Stimulated activated CD4-positive, alpha-beta T cell treated with anti-CD3 and anti-CD28 coated beads, Interleukin-15, amount 100 ng/mL, for 24 hours (primary cell): ENCODE data around the gene MLH3.
A peak's percentile ranks its signal among the peaks of the same experiment; 100 is the strongest.

ENCODE experiments used
- DNase-seq: peaks from one replicate; pipeline ENCODE4 v3.0.0-alpha.2; 2020

MLH3 gene

GRCh38 chr14:74981833-74982232 is 69.4 kb downstream of the MLH3 start:
- no peak for DNase-seq

DNA sequence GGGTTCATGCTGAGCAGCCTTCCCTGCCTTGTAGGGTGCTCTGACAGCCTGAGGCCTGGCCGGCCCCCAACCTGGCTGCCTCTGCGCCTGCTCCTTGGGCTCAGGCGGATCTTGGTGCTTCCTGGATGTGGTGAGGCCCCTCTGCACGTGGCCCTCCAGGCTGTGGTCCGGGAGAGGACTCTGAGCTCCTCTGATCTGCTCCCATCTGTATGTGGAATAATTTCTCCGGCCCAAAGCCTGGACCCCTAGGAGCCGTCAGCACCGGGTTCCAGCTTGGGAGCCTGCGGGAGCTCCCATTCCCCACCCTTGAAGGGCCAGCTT is 69.8 kb downstream of the MLH3 start:
- DNase-seq: no peak

DNA sequence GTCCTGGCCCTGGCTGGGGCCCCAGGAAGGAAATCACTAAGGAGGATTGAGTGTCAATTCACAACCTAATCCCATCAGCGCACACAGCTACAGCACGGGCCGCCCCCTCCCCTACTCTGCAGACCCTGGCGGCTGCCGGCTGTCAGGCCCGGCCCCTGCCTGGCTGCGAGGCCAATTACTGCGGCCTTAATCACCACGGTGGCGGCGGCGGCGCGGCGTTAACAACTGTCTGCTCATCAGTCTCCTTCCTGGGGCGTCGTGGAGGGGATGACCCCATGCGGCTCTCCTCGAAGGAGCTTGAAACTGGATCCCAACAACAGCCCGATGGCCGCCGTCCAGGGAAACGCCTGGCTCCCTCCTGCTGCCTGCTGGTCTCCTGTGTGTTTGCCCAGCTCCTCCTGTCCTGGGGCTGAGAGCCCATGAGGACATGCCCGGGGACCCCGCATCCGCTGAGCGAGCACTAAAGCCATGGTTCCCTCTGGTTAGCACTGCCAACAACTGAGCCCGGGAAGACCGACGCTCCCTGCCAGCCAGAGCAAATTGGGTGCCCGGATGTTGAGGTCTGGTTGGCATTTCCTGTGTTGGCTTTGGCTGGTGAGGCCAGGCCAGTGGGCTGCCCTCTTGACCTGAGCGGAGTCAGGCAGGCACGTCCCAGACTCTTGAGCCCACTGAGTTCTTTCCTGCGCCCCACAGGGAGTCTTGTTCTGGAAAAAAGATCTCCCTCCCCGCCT is 70.4 kb downstream of the MLH3 start:
- no peak for DNase-seq

- no peak for DNase-seq
Measured at GRCh38 chr14:74980398-74980730, 70.9 kb downstream of the MLH3 start.

DNA sequence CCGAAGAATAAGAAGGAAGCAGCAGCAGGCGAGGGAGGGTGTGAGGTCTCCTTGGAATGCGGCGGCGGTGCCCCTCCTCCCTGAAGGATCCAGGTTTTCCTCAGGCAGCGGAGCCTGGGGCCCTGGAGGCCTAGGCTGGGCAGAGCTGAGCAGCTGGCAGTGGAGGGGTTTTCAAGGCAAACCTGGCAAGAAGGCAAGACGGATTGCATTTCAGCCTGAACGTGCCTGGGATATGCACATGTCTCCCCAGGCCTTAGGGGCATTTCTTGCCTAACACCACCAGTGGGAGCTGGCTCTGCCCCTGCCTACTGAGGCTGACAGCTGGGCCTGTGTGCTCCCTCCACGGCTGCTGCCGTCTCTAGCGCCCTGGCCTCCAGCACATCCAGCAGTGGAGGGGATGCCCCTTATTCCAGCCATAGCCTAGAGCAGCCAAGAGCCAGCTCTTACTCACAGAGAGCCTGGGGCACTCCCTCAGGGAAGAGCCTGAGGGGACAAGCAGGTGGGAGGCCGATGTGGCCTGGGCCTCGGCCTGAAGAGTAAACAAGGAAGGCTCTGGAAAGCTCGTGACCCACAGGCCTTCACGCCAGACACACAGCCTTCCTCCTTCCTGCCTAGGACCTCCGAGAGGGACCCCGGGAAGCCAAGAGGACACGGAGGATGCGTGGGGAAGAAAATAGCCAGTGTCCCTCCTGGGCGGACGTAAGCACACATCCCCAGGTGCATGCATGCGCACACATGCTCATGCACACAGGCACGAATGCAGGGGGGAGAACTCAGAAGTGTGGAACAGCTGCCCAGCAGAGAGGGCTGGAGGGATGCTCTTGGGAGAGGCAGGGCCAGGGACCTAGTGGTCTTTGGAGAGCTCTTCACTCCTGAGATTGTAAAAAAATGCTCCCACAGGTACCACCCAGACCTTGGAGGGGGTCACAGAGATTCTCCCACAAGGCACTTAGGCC is 71.5 kb downstream of the MLH3 start:
- DNase-seq: no peak

DNA sequence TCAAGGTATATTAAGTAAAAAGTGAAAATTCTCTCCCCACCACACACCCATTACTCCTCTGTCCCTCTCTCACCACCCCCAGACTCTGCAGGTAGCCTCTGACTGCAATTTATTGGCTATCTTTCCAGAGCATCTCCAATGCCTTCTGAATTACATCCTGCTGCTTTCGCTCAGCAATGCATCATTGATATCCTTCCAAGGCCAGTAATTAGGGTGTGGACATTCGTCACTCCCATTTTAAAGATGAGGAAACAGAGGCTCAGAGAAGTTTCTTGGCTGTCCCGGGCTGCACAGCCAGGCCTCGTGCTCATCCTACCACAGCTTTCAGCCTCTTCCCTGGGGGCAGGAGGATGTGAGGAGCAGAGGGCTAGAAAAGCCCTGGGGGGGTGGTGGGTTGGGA is 72.2 kb downstream of the MLH3 start:
- no peak for DNase-seq

DNA sequence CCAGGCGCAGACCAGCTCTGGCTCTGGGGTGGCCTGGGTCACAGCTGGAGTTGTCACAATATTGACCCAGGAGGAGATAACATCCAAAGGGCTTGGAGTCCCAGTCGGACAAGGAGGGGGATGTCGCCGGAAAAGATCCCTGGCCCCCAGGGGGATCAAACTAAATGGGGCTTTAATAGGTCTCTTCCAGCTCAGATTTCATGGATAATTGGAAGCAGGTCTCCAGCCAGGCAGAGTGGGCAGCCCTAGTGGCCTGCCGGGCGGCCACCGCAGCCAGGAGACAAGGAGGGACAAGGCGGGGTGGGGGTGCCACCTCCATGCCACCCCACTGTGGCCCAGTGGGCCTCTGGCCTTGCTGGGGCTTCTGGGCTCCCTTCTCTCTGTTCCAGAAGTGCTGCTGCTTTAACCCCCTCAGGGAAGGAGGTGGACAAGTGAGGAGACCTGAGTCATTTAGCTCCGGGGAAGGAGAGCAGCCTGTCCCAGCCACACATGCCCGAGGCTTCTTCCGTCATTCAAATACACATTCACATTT is 72.8 kb downstream of the MLH3 start:
- DNase-seq: no peak

GRCh38 chr14:74977901-74978385 is 73.3 kb downstream of the MLH3 start:
- no peak for DNase-seq

DNA sequence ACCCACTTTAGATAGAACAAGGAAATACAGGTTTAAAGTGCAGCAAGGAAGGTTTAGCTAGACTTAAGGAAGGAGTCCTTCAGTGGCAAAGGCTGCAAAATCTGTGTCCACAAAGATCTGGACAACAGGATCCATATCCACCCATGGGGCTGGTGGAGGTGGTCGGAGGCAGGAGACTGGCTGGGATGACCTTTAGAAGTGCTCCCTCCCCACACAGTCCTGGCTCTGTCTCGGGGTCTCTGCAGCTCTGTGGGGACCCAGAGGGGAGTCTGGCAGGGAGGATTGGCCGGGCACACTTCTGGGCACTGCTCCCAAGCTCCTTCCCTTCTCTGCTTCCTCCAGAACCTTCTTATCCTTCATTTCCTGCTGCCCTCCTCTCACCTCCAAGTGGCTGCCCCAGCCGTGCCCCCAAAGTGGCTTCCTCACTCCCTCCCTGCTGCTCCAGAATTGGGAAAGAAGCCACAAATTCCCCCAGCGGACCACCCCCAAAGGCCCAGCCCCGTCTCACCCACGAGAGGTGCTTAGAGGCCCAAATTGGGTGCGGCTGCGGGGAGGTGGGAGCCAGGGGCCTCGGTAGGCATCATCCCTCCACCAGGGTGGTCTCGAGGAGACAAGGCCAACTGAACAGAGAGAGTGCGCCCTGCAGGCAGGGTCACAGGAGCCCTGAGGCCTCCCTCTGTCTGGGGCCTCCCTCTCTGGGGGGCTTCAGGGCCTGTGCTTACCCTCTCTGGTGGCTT is 73.9 kb downstream of the MLH3 start:
- DNase-seq: no peak

DNA sequence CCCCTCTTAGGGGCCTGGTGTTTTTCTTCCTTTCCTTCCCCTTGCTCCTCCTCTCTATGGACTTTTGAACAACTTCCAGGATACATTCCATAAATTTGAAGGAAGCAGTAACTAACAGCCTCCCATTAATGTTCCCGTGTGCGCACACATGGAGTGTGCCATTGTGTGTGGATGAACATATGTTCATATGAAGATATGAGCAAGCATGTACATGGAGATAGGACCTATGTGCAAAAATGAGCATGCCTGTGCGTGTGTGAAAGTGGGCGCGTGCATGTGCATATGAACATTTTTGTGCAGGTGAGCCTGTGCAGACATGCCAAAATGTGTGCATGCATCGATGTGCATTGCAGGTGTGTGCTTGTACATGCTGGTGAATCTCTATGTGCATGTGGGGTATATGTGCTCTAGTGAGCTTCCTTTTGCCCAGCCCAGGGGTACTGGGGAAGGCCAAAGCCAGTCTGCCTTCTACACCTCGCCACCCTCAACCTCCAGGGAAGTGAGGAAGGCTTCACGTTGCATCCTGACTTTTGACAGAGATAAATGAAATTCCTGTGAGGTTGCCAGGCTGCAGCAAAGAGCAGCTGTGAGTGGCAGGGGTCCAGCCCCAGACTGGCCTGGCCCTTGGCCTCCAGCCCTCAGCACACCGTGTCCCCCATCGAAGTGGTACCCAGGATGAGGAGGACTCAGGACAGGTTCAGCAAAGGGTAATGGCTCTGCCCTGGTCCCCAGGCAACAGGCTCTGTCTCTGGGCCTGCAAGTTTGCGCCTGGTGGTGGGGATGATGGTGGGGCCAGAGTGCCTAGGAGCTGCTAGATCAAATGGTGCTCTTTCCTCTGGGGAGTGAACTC is 74.8 kb downstream of the MLH3 start:
- no peak for DNase-seq

- no peak for DNase-seq
Measured at GRCh38 chr14:74975059-74975810, 76.0 kb downstream of the MLH3 start.

DNA sequence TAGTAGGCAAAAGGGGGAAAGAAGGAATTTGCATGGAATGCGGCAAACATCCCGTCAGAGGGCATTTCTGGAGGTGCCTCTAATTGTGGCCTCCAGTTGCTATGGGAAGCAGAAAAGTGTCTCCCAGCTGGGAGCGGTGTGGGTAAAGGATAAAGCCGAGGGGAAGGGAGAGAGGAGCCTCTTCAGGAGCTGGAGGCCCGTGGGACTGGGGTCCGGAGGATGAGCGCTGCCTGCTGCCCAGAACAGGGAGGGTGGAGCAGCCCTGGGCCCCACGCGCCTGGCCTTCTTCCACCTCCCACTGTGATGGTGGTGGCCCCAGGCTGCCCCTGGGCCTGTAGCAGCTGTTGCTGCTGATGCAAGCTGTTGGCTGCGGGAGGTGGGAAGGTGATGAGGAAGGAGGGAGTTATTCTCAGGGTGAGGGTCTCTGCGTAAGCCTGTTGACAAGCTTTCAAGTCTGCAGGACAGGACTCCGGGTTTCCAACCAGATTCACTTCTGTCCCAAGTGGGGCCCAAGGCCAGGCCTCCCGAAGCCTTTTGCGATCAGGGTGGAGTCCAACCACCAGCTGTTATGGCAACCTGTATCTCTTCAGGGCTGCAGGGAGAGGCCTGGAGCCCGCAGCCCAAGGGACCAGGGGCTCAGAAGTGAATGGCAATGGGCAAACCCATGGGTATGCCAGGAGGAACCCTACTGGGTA is 76.8 kb downstream of the MLH3 start:
- DNase-seq: no peak

- no peak for DNase-seq
Measured at GRCh38 chr14:74973905-74974363, 77.3 kb downstream of the MLH3 start.

DNA sequence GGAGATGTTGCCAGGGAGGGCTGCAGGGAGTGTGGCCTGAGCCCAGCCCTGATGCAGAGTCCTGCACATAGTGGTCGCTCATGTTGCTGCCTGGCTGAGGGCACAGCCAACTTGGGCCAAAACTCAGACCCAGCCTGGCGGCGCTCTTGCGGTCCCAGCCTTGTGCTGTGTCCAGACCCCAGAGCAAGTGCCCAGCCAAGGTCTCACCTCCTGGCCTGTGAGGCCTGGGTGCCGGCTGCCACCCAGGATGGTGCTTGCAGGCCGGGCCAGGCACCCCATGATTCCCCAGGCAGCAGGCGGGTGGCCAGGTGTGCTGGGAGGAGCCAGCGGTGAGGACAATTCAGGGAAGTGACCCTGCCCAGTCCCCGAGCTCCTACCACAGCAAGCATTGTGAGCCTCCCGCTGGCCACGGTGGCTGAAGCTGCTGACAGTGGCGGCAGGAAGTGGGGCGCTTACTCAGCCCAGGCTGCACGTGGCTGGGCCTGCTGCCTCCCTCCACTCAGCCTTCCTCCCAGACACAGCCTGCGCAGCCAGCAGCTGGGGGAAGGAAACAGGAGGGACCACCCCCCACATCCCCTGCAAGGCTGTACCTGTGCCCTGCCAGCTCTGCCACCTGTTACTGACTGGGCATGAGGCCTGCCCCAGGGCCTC is 78.1 kb downstream of the MLH3 start:
- peak; percentile 42 for DNase-seq

GRCh38 chr14:74968811-74969210 is 82.5 kb downstream of the MLH3 start:
- no peak for DNase-seq

GRCh38 chr14:74965486-74966153 is 85.6 kb downstream of the MLH3 start:
- no peak for DNase-seq

GRCh38 chr14:74964787-74965485 is 86.3 kb downstream of the MLH3 start:
- no peak for DNase-seq
